DND-41 (cell line): ENCODE measurements around the gene TRIP4.

ENCODE experiments used
- CTCF ChIP-seq: IDR thresholded peaks from 2 replicates; pipeline ENCODE4 v1.5.1; 2012; ENCODE audit warnings: borderline replicate concordance, low read length, moderate library complexity, mild to moderate bottlenecking; ENCODE audit not compliant: poor library complexity, severe bottlenecking; ENCODE audit errors: extremely low read depth
- EZH2 ChIP-seq: IDR thresholded peaks from 3 replicates; pipeline ENCODE4 v1.6.1; 2012; ENCODE audit warnings: borderline replicate concordance, low read depth, mild to moderate bottlenecking, moderate library complexity, low read length, inconsistent platforms; ENCODE audit not compliant: severe bottlenecking

DNA sequence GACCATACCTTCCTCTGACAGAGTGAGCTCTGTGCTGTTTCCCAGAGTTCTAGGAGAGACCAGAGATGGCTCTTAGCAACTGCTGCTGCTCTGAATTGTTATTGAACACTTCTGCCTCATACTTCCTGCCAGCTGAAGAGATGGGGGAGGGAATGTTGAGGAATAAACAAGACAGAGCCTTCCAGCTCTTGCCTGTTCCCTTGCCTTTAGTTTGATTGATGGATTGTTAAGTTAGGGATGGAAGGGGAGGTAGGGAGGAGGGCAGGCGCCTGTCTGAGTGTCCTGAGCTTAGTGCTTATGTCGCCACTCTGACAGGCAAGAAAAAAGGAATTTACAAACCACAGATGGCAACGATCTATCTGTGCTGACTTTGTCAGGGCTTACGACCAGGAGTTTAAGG is 115.6 kb downstream of the TRIP4 start:
- no peak for TF ChIP-seq CTCF
- TF ChIP-seq EZH2: no peak
